Activated CD8-positive, alpha-beta memory T cell treated with anti-CD3 and anti-CD28 coated beads, Interleukin-2, amount 10 ng/mL, durations not matched to agents 7 days and 5 days (primary cell): ENCODE measurements around the gene DNHD1. TPM values are rescaled to one million over a fixed set of nuclear protein-coding genes. Genes with fewer than 3 reads are reported as not detected.

Experiments used
- ATAC-seq: fragments of 150-1000 bp; cut with Tn5 transposase; one replicate; pipeline ENCODE4 v1.10.0; 2021; ENCODE audit warnings: moderate library complexity
- CTCF ChIA-PET: fragments of 350-600 bp; sonication (Branson Sonifier 250); formaldehyde crosslinking; loops from one replicate; lab custom pipeline; 2021; ENCODE audit warnings: antibody characterized with exemption; lab: Charles Lee
- DNase-seq: peaks from one replicate; pipeline ENCODE4 v3.0.0-alpha.2; 2020
- H3K27ac Mint-ChIP-seq: one replicate; pipeline ENCODE4 v1.8.0; 2021; ENCODE audit warnings: mild to moderate bottlenecking, mixed read lengths
- H3K27me3 Mint-ChIP-seq: one replicate; pipeline ENCODE4 v1.8.0; 2021; ENCODE audit warnings: mixed read lengths
- H3K36me3 Mint-ChIP-seq: one replicate; pipeline ENCODE4 v1.8.0; 2021; ENCODE audit warnings: mild to moderate bottlenecking, mixed read lengths
- H3K4me1 Mint-ChIP-seq: one replicate; pipeline ENCODE4 v1.8.0; 2021; ENCODE audit warnings: mixed read lengths
- H3K4me3 Mint-ChIP-seq: one replicate; pipeline ENCODE4 v1.8.0; 2021; ENCODE audit warnings: mild to moderate bottlenecking, moderate library complexity, mixed read lengths
- H3K9me3 Mint-ChIP-seq: one replicate; pipeline ENCODE4 v1.8.0; 2022; ENCODE audit warnings: low read depth, mixed read lengths
- total RNA-seq, 2 experiments: library from RNA; stranded (reverse); gene quantifications; one replicate each; pipeline ENCODE4 v1.2.3, GENCODE V29; 2021

Gene DNHD1
- total RNA-seq, 2 experiments from 2014 or later = 17.4 to 25.3 TPM

- Mint-ChIP-seq H3K9me3 (no peaks in the 10 kb centered on the region), H3K4me3 (no peak overlapping the region), H3K27me3 (no peaks in the 10 kb centered on the region), H3K36me3 (peaks cover 39% of the 10 kb centered on the region), H3K27ac (no peak overlapping the region), H3K4me1 (peaks cover 14% of the 10 kb centered on the region)
- no peak for DNase-seq
- no peak for ATAC-seq
- CTCF ChIA-PET = interaction anchor here (1.3 to 2.2 kb wide), 2 partner anchors 20 to 85 kb away, joined by 3 to 4 read pairs; partner anchors contain the start of genes MRPL17 and TPP1
Observed at GRCh38 chr11:6598555-6598954, 101.5 kb downstream of the DNHD1 start.

DNA sequence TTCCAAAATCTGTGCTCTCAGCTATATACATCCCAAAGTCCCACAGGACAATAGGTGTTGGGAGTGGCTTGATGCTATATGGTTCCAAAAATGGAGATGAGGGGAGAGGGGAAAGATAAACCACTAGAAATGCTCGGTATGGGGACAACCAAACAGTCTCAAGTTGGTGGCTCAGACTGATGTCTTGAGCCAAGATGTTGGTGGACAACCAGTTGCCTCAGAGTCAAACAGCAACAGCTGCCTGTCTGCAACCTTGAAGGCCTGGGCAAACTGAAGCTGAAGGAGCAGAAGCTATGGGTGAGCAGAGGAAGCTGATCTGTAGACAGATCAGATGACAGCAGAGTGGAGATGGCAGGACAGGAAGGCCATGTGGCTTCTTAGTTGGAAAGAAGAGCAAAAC is 102.4 kb downstream of the DNHD1 start:
- ATAC-seq (no peak), DNase-seq (peak; percentile 34)
- peaks cover 33% of the 10 kb centered on the region for H3K36me3 Mint-ChIP-seq
- peak overlapping the region; percentile 26 for H3K27ac Mint-ChIP-seq
- H3K4me3 Mint-ChIP-seq = no peak overlapping the region
- CTCF ChIA-PET = interaction anchor here (1.2 to 2.2 kb wide), 2 partner anchors 19 to 68 kb away, joined by 3 to 4 read pairs; partner anchors contain the start of gene TPP1
- H3K9me3 Mint-ChIP-seq = no peaks in the 10 kb centered on the region
- H3K4me1 Mint-ChIP-seq = peaks cover 8% of the 10 kb centered on the region
- no peaks in the 10 kb centered on the region for H3K27me3 Mint-ChIP-seq

DNA sequence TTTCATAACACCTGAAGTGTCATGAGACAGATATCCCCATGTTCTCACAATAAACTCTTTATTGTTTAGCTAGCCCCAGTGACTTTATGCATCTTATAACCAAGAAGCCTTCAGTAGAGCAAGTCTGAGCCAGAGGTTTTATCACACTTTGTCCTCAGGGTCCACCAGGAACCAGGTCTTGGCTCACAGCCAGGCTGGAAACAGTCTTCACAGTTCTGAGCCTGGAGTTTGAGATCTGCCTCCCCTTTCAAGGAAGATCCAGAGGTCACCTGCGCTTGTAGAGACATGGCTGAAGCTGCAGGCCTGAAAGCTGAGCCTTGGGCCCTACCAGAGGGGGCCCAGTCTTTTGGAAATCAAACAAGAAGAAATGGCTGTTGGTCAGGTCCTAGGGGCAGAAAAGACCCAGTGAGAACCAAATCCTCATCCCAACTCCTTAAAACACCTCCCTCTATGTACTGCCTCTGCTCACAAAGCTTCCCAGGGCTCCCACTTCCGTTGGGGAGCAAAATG is 102.9 kb downstream of the DNHD1 start:
- no peak overlapping the region for H3K27ac Mint-ChIP-seq
- no peak overlapping the region for H3K4me3 Mint-ChIP-seq
- H3K36me3 Mint-ChIP-seq = peaks cover 30% of the 10 kb centered on the region
- H3K9me3 Mint-ChIP-seq = no peaks in the 10 kb centered on the region
- CTCF ChIA-PET = interaction anchor here (0.8 to 2.2 kb wide), 3 partner anchors 19 to 237 kb away, joined by 3 to 4 read pairs (median 3); partner anchors contain the start of gene TPP1
- ATAC-seq = no peak
- H3K4me1 Mint-ChIP-seq = peaks cover 5% of the 10 kb centered on the region
- no peaks in the 10 kb centered on the region for H3K27me3 Mint-ChIP-seq
- no peak for DNase-seq

GRCh38 chr11:6601041-6601461 is 104.0 kb downstream of the DNHD1 start:
- ATAC-seq (no peak), DNase-seq (peak; percentile 28)
- Mint-ChIP-seq H3K27ac (no peak overlapping the region), H3K4me3 (no peak overlapping the region), H3K4me1 (peaks cover 7% of the 10 kb centered on the region), H3K9me3 (no peaks in the 10 kb centered on the region), H3K27me3 (no peaks in the 10 kb centered on the region), H3K36me3 (peaks cover 30% of the 10 kb centered on the region)
- CTCF ChIA-PET = no interaction called here

DNA sequence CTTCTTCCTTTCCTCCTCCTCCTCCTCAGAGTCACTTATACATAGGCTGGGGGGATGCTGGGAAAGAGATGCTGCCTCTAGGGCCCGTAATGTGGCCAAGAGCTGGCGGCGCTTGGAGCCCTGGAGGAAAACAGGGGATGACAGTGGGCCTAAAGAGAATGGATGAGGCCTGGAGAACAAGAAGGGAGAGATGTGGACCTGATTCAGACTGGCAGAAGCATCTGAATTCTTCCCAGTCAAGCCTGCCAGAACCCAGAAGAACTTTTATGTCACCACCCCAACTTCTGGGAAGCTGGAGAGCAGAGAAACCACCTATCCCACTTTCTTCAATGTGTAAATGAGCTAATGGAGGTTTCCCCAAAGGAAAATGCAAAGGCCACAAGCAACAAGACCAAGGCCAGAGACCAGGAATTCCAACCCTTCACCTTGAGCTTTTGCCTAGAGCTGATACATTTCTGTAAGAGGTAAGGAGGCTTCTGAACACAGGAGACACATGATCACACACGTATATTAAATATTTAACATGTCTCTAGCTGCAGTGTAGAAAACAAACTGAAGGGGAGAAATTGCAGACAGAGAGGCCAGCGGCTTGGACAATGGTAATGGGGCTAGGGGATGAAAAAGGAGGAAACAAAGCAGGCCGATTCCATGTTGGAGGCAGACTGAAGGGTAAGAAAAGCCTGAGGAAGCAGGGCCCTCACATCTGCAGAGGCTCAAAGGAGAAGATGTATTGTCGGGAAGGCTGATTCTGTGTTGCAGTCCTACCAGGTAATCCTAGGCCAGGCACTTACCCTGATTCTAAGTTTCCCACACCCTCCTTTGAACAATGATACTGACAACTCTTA is 105.2 kb downstream of the DNHD1 start:
- Mint-ChIP-seq H3K4me3 (no peak overlapping the region), H3K27me3 (no peaks in the 10 kb centered on the region), H3K27ac (peak overlapping the region; percentile 57), H3K4me1 (peaks cover 19% of the 10 kb centered on the region), H3K36me3 (peaks cover 32% of the 10 kb centered on the region), H3K9me3 (no peaks in the 10 kb centered on the region)
- no peak for ATAC-seq
- CTCF ChIA-PET = interaction anchor here (0.7 to 3.8 kb wide), 7 partner anchors 8 to 223 kb away, joined by 3 to 41 read pairs (median 5); partner anchors contain the start of genes MRPL17 and TPP1
- DNase-seq = peak; percentile 37

GRCh38 chr11:6603287-6604080 is 106.4 kb downstream of the DNHD1 start, which contains the start of the genes ILK and RRP8:
Gene ILK (plus strand): TSS chr11:6603774. CDS start chr11:6604272, 498 bp downstream.
Gene RRP8 (minus strand): TSS chr11:6603616. CDS start chr11:6603502, 114 bp downstream.
- ATAC-seq (peak; percentile 78), DNase-seq (peak; percentile 94)
- Mint-ChIP-seq H3K9me3 (no peaks in the 10 kb centered on the region), H3K36me3 (peaks cover 35% of the 10 kb centered on the region), H3K27ac (no peak within 1 kb of the TSS), H3K4me1 (peaks cover 30% of the 10 kb centered on the region), H3K4me3 (no peak within 1 kb of the TSS), H3K27me3 (no peaks in the 10 kb centered on the region)
- CTCF ChIA-PET = interaction anchor here (0.7 to 3.8 kb wide), 23 partner anchors 8 to 224 kb away, joined by 3 to 41 read pairs (median 5); partner anchors contain the start of genes MRPL17 and TPP1

GRCh38 chr11:6604081-6604626 is 107.1 kb downstream of the DNHD1 start:
- Mint-ChIP-seq H3K4me1 (peaks cover 37% of the 10 kb centered on the region), H3K9me3 (no peaks in the 10 kb centered on the region), H3K27ac (no peak overlapping the region), H3K27me3 (no peaks in the 10 kb centered on the region), H3K36me3 (peaks cover 39% of the 10 kb centered on the region), H3K4me3 (no peak overlapping the region)
- DNase-seq (peak; percentile 80), ATAC-seq (peak; percentile 54)
- CTCF ChIA-PET = interaction anchor here (1.0 to 3.8 kb wide), 21 partner anchors 9 to 225 kb away, joined by 3 to 41 read pairs (median 6); partner anchors contain the start of genes ARFIP2, MRPL17, TIMM10B and TPP1

- Mint-ChIP-seq H3K4me3 (no peak overlapping the region), H3K36me3 (peaks cover 38% of the 10 kb centered on the region), H3K9me3 (no peaks in the 10 kb centered on the region), H3K4me1 (peaks cover 37% of the 10 kb centered on the region), H3K27me3 (no peaks in the 10 kb centered on the region), H3K27ac (no peak overlapping the region)
- ATAC-seq = no peak
- peak; percentile 22 for DNase-seq
- CTCF ChIA-PET = interaction anchor here (0.9 to 3.8 kb wide), 22 partner anchors 8 to 226 kb away, joined by 3 to 41 read pairs (median 6); partner anchors contain the start of genes ARFIP2, MRPL17, TIMM10B and TPP1
Observed at GRCh38 chr11:6604790-6605189, 107.7 kb downstream of the DNHD1 start.

- peaks cover 53% of the 10 kb centered on the region for H3K4me1 Mint-ChIP-seq
- CTCF ChIA-PET = interaction anchor here (0.8 to 3.3 kb wide), 6 partner anchors 11 to 228 kb away, joined by 3 to 18 read pairs (median 4); partner anchors contain the start of genes MRPL17 and TPP1
- H3K4me3 Mint-ChIP-seq = no peak overlapping the region
- H3K27me3 Mint-ChIP-seq = no peaks in the 10 kb centered on the region
- no peak overlapping the region for H3K27ac Mint-ChIP-seq
- peaks cover 50% of the 10 kb centered on the region for H3K36me3 Mint-ChIP-seq
- peak; percentile 89 for DNase-seq
- H3K9me3 Mint-ChIP-seq = no peaks in the 10 kb centered on the region
- peak; percentile 35 for ATAC-seq
Observed at GRCh38 chr11:6606471-6607189, 109.5 kb downstream of the DNHD1 start.

- Mint-ChIP-seq H3K4me1 (peaks cover 53% of the 10 kb centered on the region), H3K27me3 (no peaks in the 10 kb centered on the region), H3K9me3 (no peaks in the 10 kb centered on the region), H3K4me3 (peak overlapping the region; percentile 17), H3K27ac (peak overlapping the region; percentile 71), H3K36me3 (peaks cover 47% of the 10 kb centered on the region)
- ATAC-seq = no peak
- CTCF ChIA-PET = interaction anchor here (0.8 to 3.3 kb wide), 6 partner anchors 11 to 228 kb away, joined by 3 to 18 read pairs (median 4); partner anchors contain the start of genes MRPL17 and TPP1
- peak; percentile 34 for DNase-seq
Observed at GRCh38 chr11:6607190-6607795, 110.2 kb downstream of the DNHD1 start.

DNA sequence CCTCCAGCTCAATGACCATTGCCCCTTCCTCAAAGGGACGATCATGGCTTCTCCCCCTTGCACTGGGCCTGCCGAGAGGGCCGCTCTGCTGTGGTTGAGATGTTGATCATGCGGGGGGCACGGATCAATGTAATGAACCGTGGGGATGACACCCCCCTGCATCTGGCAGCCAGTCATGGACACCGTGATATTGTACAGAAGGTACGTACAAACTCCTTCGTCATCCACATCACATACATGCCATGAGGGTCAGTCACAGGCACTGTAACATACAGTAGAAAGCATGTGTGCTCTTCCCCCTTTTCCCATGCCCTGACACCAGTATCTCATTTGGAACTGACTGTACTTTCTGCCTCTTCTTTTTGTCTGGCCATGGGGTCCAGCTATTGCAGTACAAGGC is 110.9 kb downstream of the DNHD1 start:
- DNase-seq (peak; percentile 38), ATAC-seq (no peak)
- Mint-ChIP-seq H3K4me1 (peaks cover 53% of the 10 kb centered on the region), H3K9me3 (no peaks in the 10 kb centered on the region), H3K36me3 (peaks cover 47% of the 10 kb centered on the region), H3K4me3 (no peak overlapping the region), H3K27ac (peak overlapping the region; percentile 71), H3K27me3 (no peaks in the 10 kb centered on the region)
- CTCF ChIA-PET = interaction anchor here (1.3 to 3.3 kb wide), 5 partner anchors 10 to 98 kb away, joined by 4 to 18 read pairs (median 4); partner anchors contain the start of genes MRPL17 and TPP1
